Natural killer cell (primary cell): ENCODE data around the gene TP53I3. TPM values are rescaled to one million over a fixed set of nuclear protein-coding genes. Genes with fewer than 3 reads are reported as not detected.
A peak's percentile ranks its signal among the peaks of the same experiment; 100 is the strongest.

ENCODE experiments used
- ATAC-seq, 3 donors: fragments of 150-1000 bp in 2 of 3; fragments of 200-7000 bp in 1 of 3; cut with Tn5 transposase; 1 replicate in 1 of 3; 2 replicates in 2 of 3; pipeline ENCODE4 v1.10.0; 2021; ENCODE audit warnings: mild to moderate bottlenecking in 2 of 3, moderate library complexity in 2 of 3
- DNase-seq, 2 donors: peaks; one replicate each; pipeline versions ENCODE4 v3.0.0 to v3.0.0-alpha.2; 2013 to 2021; ENCODE audit warnings: mixed read lengths in 1 of 2
- H3K27ac ChIP-seq: one replicate; pipeline ENCODE4 v1.5.1; 2013; ENCODE audit warnings: mild to moderate bottlenecking, low read length
- H3K27me3 ChIP-seq: one replicate; pipeline ENCODE4 v1.6.1; 2013; ENCODE audit warnings: low read length; ENCODE audit not compliant: control insufficient read depth, insufficient read depth
- H3K36me3 ChIP-seq: one replicate; pipeline ENCODE4 v1.6.1; 2013; ENCODE audit warnings: low read length; ENCODE audit not compliant: control insufficient read depth, insufficient read depth
- H3K4me1 ChIP-seq: one replicate; pipeline ENCODE4 v1.6.1; 2013; ENCODE audit warnings: low read length; ENCODE audit not compliant: control insufficient read depth, insufficient read depth
- H3K4me3 ChIP-seq: one replicate; pipeline ENCODE4 v1.5.1; 2013; ENCODE audit warnings: low read length
- H3K9me3 ChIP-seq: one replicate; pipeline ENCODE4 v1.6.1; 2013; ENCODE audit warnings: low read length; ENCODE audit not compliant: control insufficient read depth, insufficient read depth
- H3K27ac Mint-ChIP-seq, 2 donors: one replicate each; pipeline ENCODE4 v1.8.0; 2022; ENCODE audit warnings: mild to moderate bottlenecking in 2 of 2, mixed read lengths in 2 of 2, moderate library complexity in 1 of 2
- H3K27me3 Mint-ChIP-seq, 2 donors: one replicate each; pipeline ENCODE4 v1.8.0; 2022; ENCODE audit warnings: low read depth in 2 of 2, mixed read lengths in 2 of 2
- H3K36me3 Mint-ChIP-seq: one replicate; pipeline ENCODE4 v1.8.0; 2022; ENCODE audit warnings: mixed read lengths
- H3K4me1 Mint-ChIP-seq, 2 donors: one replicate each; pipeline ENCODE4 v1.8.0; 2022; ENCODE audit warnings: mixed read lengths in 2 of 2
- H3K4me3 Mint-ChIP-seq: one replicate; pipeline ENCODE4 v1.8.0; 2022; ENCODE audit warnings: mild to moderate bottlenecking, moderate library complexity, mixed read lengths
- H3K9me3 Mint-ChIP-seq, 2 donors: one replicate each; pipeline ENCODE4 v1.8.0; 2022; ENCODE audit warnings: mixed read lengths in 2 of 2
- WGBS: methylation state at CpG from one replicate; pipeline ENCODE4 v1.1.7; 2013; ENCODE audit warnings: missing lambda C conversion rate; ENCODE audit not compliant: insufficient coverage; 5-methylcytosine and 5-hydroxymethylcytosine counted together
- intact Hi-C: fragments of 100-400 bp; cut with micrococcal nuclease; formaldehyde crosslinking; loops from one replicate; pipeline ENCODE4 v1.14.2; 2022
- total RNA-seq, 4 donors: library from RNA; stranded (reverse); fragments of 120-200 nt in 1 of 4; gene quantifications; one replicate each; pipeline versions ENCODE4 v1.2.3 to v1.2.4, GENCODE V29; 2013 to 2022
- TF ChIP-seq, protein P1 (sequence below): fragments of 200-600 bp; IDR thresholded peaks from one replicate; pipeline ENCODE4 v1.8.0; 2022; ENCODE audit warnings: antibody characterized with exemption

Gene TP53I3
- total RNA-seq, 3 donors from 2014 or later (not counting 1 experiment from before 2014, with no cell fraction given) = 1.6 to 2.6 (median 2.0) TPM

GRCh38 chr2:24077879-24078278, 6.8 kb downstream of the TP53I3 start:
- no peaks in the 10 kb centered on the region for H3K9me3 ChIP-seq
- Mint-ChIP-seq H3K27ac (peak overlapping the region; percentile 94 to 98), H3K4me3 (peak overlapping the region; percentile 94), H3K4me1 (peaks cover 18 to 33% of the 10 kb centered on the region in 2 donors), H3K27me3 (no peaks in the 10 kb centered on the region), H3K9me3 (no peaks in the 10 kb centered on the region), H3K36me3 (no peaks in the 10 kb centered on the region)
- 94% methylated on average over 1 of the region's 2 CpGs for WGBS
- H3K4me3 ChIP-seq = no peak overlapping the region
- no peaks in the 10 kb centered on the region for H3K27me3 ChIP-seq
- TF ChIP-seq, protein P1, sequence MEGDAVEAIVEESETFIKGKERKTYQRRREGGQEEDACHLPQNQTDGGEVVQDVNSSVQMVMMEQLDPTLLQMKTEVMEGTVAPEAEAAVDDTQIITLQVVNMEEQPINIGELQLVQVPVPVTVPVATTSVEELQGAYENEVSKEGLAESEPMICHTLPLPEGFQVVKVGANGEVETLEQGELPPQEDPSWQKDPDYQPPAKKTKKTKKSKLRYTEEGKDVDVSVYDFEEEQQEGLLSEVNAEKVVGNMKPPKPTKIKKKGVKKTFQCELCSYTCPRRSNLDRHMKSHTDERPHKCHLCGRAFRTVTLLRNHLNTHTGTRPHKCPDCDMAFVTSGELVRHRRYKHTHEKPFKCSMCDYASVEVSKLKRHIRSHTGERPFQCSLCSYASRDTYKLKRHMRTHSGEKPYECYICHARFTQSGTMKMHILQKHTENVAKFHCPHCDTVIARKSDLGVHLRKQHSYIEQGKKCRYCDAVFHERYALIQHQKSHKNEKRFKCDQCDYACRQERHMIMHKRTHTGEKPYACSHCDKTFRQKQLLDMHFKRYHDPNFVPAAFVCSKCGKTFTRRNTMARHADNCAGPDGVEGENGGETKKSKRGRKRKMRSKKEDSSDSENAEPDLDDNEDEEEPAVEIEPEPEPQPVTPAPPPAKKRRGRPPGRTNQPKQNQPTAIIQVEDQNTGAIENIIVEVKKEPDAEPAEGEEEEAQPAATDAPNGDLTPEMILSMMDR = no peak
- H3K4me1 ChIP-seq = peaks cover 17% of the 10 kb centered on the region
- no peak for DNase-seq
- ATAC-seq = no peak
- H3K36me3 ChIP-seq = peaks cover 16% of the 10 kb centered on the region
- intact Hi-C loops = no loop called here
- peak overlapping the region; percentile 89 for H3K27ac ChIP-seq

DNA sequence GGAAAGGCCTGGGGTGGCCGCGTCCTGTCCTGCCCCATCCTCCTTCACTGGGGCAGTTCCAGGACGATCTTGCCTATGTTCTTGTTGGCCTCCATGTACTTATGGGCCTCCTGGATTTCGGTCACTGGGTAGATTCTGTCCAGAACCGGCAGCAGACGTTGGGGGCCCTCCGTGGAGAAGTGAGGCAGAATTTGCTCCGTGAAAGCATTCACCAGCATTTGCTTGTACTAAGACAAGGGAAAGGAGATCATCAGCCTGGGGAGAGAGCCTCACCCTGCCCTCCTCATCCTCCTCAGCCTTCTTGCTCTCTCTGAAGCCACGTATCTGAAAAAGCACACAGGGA, 7.1 kb downstream of the TP53I3 start:
- H3K27me3 Mint-ChIP-seq = no peaks in the 10 kb centered on the region
- intact Hi-C loops = no loop called here
- DNase-seq = no peak
- Histone ChIP-seq H3K4me3 (peak overlapping the region; percentile 94), H3K9me3 (no peaks in the 10 kb centered on the region), H3K36me3 (peaks cover 16% of the 10 kb centered on the region), H3K4me1 (peaks cover 17% of the 10 kb centered on the region), H3K27me3 (no peaks in the 10 kb centered on the region), H3K27ac (peak overlapping the region; percentile 89)
- peaks cover 16 to 32% of the 10 kb centered on the region in 2 donors for H3K4me1 Mint-ChIP-seq
- TF ChIP-seq, protein P1 = no peak
- peak overlapping the region; percentile 94 to 98 for H3K27ac Mint-ChIP-seq
- peak overlapping the region; percentile 94 for H3K4me3 Mint-ChIP-seq
- WGBS = 23% methylated on average over 8 of the region's 9 CpGs
- ATAC-seq = no peak
- no peaks in the 10 kb centered on the region for H3K9me3 Mint-ChIP-seq
- no peaks in the 10 kb centered on the region for H3K36me3 Mint-ChIP-seq

DNA sequence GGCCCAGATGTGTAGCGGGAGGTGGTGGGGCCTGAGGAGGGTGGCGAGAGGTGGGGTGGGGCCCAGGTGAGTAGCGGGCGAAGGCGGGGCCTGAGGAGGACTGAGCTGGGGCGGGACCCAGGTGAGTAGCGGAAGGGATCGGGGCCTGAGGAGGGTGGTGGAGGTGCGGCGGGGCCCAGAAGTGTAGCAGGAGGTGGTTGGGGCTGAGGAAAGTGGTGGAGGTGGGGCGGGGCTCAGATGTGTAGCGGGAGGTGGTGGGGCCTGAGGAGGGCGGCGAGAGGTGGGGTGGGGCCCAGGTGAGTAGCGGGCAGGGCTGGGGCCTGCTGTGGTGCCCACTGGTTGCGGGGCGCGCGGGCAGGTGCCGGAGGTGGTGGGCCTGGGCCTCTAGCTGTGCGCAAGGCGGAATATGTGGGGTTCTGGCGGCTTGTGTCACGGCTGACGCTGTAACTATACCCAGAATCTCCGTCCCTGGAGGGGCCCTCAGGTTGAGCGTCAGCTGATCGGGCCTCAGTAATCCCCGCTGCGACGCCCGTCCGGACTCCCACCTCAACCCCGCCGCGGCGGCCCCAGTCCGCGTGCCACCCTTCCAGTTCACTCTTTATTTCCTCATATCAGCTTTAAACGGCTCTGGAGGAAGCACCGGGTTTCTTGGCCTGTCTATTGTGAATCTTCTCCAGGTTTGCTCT, 7.6 kb downstream of the TP53I3 start:
- peaks cover 13% of the 10 kb centered on the region for H3K36me3 ChIP-seq
- H3K27ac ChIP-seq = peak overlapping the region; percentile 89
- H3K4me1 ChIP-seq = peaks cover 17% of the 10 kb centered on the region
- H3K9me3 ChIP-seq = no peaks in the 10 kb centered on the region
- no peaks in the 10 kb centered on the region for H3K9me3 Mint-ChIP-seq
- intact Hi-C loops = loop anchor here (1.0 kb wide), 2 partner anchors 30 to 150 kb away; partner anchors contain the start of genes ATAD2B and WDCP
- 1% methylated on average over 41 of the region's 41 CpGs for WGBS
- H3K36me3 Mint-ChIP-seq = no peaks in the 10 kb centered on the region
- TF ChIP-seq, protein P1 = no peak
- H3K27ac Mint-ChIP-seq = peak overlapping the region; percentile 94 to 98
- peaks cover 12 to 32% of the 10 kb centered on the region in 2 donors for H3K4me1 Mint-ChIP-seq
- ATAC-seq = peak; percentile 13 to 28 (median 14)
- no peaks in the 10 kb centered on the region for H3K27me3 ChIP-seq
- DNase-seq = no peak
- no peaks in the 10 kb centered on the region for H3K27me3 Mint-ChIP-seq
- peak overlapping the region; percentile 94 for H3K4me3 Mint-ChIP-seq
- H3K4me3 ChIP-seq = peak overlapping the region; percentile 94
